WTC11 (cell line): ENCODE data around the gene LYST. TPM values are rescaled to one million over a fixed set of nuclear protein-coding genes. Genes with fewer than 3 reads are reported as not detected.

Experiments
- ATAC-seq: fragments of 200-7000 bp; cut with Tn5 transposase; 2 replicates; pipeline ENCODE4 v1.10.0; 2021; ENCODE audit warnings: mild to moderate bottlenecking, moderate library complexity
- CTCF ChIA-PET: fragments of 300-600 bp; sonication (Branson Sonifier 250); formaldehyde crosslinking; loops from one replicate; lab custom pipeline; 2021; ENCODE audit warnings: antibody characterized with exemption; lab: Charles Lee
- POLR2A ChIA-PET: fragments of 350-600 bp; sonication (Branson Sonifier 250); formaldehyde crosslinking; loops from one replicate; lab custom pipeline; 2021; ENCODE audit warnings: antibody characterized with exemption; lab: Charles Lee
- DNase-seq: peaks from one replicate; pipeline ENCODE4 v3.0.0; 2021; ENCODE audit warnings: low spot score
- H3K27ac Mint-ChIP-seq: 2 replicates; pipeline ENCODE4 v1.8.0; 2021; ENCODE audit warnings: mixed read lengths
- H3K27me3 Mint-ChIP-seq: 2 replicates; pipeline ENCODE4 v1.8.0; 2021; ENCODE audit warnings: low read depth, mild to moderate bottlenecking, moderate library complexity, mixed read lengths
- H3K36me3 Mint-ChIP-seq: 2 replicates; pipeline ENCODE4 v1.8.0; 2021; ENCODE audit warnings: mixed read lengths
- H3K4me1 Mint-ChIP-seq: 2 replicates; pipeline ENCODE4 v1.8.0; 2022; ENCODE audit warnings: mixed read lengths
- H3K4me3 Mint-ChIP-seq: 2 replicates; pipeline ENCODE4 v1.8.0; 2021; ENCODE audit warnings: mild to moderate bottlenecking, moderate library complexity, mixed read lengths
- H3K9me3 Mint-ChIP-seq: 2 replicates; pipeline ENCODE4 v1.8.0; 2021; ENCODE audit warnings: mixed read lengths
- ATF1 ChIP-seq: sonication (generic); formaldehyde crosslinking; IDR thresholded peaks from 2 replicates; pipeline ENCODE4 v1.8.1; 2023; ENCODE audit warnings: mild to moderate bottlenecking, moderate library complexity, missing genetic modification reagents
- ATF2 ChIP-seq: sonication (generic); formaldehyde crosslinking; IDR thresholded peaks from 2 replicates; pipeline ENCODE4 v1.8.1; 2022; ENCODE audit warnings: low read depth, missing genetic modification reagents, borderline replicate concordance
- CREB1 ChIP-seq: sonication (generic); formaldehyde crosslinking; IDR thresholded peaks from 2 replicates; pipeline ENCODE4 v1.8.0; 2023; ENCODE audit warnings: mild to moderate bottlenecking, missing genetic modification reagents
- ESRRA ChIP-seq: sonication (generic); formaldehyde crosslinking; IDR thresholded peaks from 2 replicates; pipeline ENCODE4 v1.8.1; 2022; ENCODE audit warnings: mild to moderate bottlenecking, missing genetic modification reagents, borderline replicate concordance
- ETV6 ChIP-seq: sonication (generic); formaldehyde crosslinking; IDR thresholded peaks from 2 replicates; pipeline ENCODE4 v1.8.1; 2022; ENCODE audit warnings: mild to moderate bottlenecking, missing genetic modification reagents
- FOXP4 ChIP-seq: sonication (generic); formaldehyde crosslinking; IDR thresholded peaks from 2 replicates; pipeline ENCODE4 v1.8.0; 2022; ENCODE audit warnings: mild to moderate bottlenecking, missing genetic modification reagents
- IRF2 ChIP-seq: sonication (generic); formaldehyde crosslinking; IDR thresholded peaks from 2 replicates; pipeline ENCODE4 v1.8.0; 2022; ENCODE audit warnings: low read depth, missing genetic modification reagents, borderline replicate concordance
- MLX ChIP-seq: sonication (generic); formaldehyde crosslinking; IDR thresholded peaks from 2 replicates; pipeline ENCODE4 v1.8.1; 2023; ENCODE audit warnings: mild to moderate bottlenecking, missing genetic modification reagents, moderate library complexity
- MXD4 ChIP-seq: fragments of 250-450 bp; sonication (Bioruptor Pico); IDR thresholded peaks from 2 replicates; pipeline ENCODE4 v1.8.0; 2021; ENCODE audit warnings: mild to moderate bottlenecking, moderate library complexity, borderline replicate concordance
- NFYB ChIP-seq: sonication (generic); formaldehyde crosslinking; conservative IDR thresholded peaks from 2 replicates; pipeline ENCODE4 v1.8.0; 2022; ENCODE audit warnings: low read depth, missing genetic modification reagents
- PRRX2 ChIP-seq: fragments of 250-450 bp; sonication (Bioruptor Pico); IDR thresholded peaks from 2 replicates; pipeline ENCODE4 v1.8.0; 2021; ENCODE audit warnings: mild to moderate bottlenecking
- SMAD4 ChIP-seq: sonication (generic); formaldehyde crosslinking; IDR thresholded peaks from 2 replicates; pipeline ENCODE4 v1.8.0; 2022; ENCODE audit warnings: mild to moderate bottlenecking, missing genetic modification reagents
- TP53 ChIP-seq: sonication (generic); formaldehyde crosslinking; IDR thresholded peaks from 2 replicates; pipeline ENCODE4 v1.8.1; 2023; ENCODE audit warnings: mild to moderate bottlenecking, missing genetic modification reagents
- ZNF219 ChIP-seq: sonication (generic); formaldehyde crosslinking; IDR thresholded peaks from 2 replicates; pipeline ENCODE4 v1.8.0; 2023; ENCODE audit warnings: missing genetic modification reagents, mild to moderate bottlenecking, borderline replicate concordance
- ZNF396 ChIP-seq: fragments of 250-450 bp; sonication (Bioruptor Pico); IDR thresholded peaks from 2 replicates; pipeline ENCODE4 v1.8.0; 2021; ENCODE audit warnings: mild to moderate bottlenecking, moderate library complexity, borderline replicate concordance
- ZNF671 ChIP-seq: fragments of 250-450 bp; sonication (Bioruptor Pico); IDR thresholded peaks from 2 replicates; pipeline ENCODE4 v1.8.0; 2021; ENCODE audit warnings: mild to moderate bottlenecking
- total RNA-seq: library from RNA; stranded (reverse); gene quantifications from 3 replicates; pipeline ENCODE4 v1.2.3, GENCODE V29; 2021
- TF ChIP-seq, protein P1 (sequence below): sonication (generic); formaldehyde crosslinking; IDR thresholded peaks from 2 replicates; pipeline ENCODE4 v1.8.1; 2023; ENCODE audit warnings: mild to moderate bottlenecking, missing genetic modification reagents, borderline replicate concordance
- TF ChIP-seq, protein P2 (sequence below): sonication (generic); formaldehyde crosslinking; IDR thresholded peaks from 2 replicates; pipeline ENCODE4 v1.8.1; 2022; ENCODE audit warnings: missing genetic modification reagents, borderline replicate concordance
- TF ChIP-seq, protein P3 (sequence below): fragments of 250-450 bp; sonication (Bioruptor Pico); IDR thresholded peaks from 2 replicates; pipeline ENCODE4 v1.8.0; 2021; ENCODE audit warnings: mild to moderate bottlenecking
- TF ChIP-seq, protein P4 (sequence below): fragments of 250-450 bp; sonication (Bioruptor Pico); IDR thresholded peaks from 2 replicates; pipeline ENCODE4 v1.9.0; 2021; ENCODE audit warnings: mild to moderate bottlenecking, borderline replicate concordance

Gene LYST
- total RNA-seq, 1 experiment from 2014 or later, result 0.59 TPM

- POLR2A ChIA-PET, result no interaction called here
- no peak overlapping the region for H3K4me3 Mint-ChIP-seq
Observed at GRCh38 chr1:235863699-235864093, 3.0 kb downstream of the LYST start.

GRCh38 chr1:235861857-235862256 is 4.8 kb downstream of the LYST start:
- Mint-ChIP-seq H3K9me3 (no peaks in the 10 kb centered on the region), H3K36me3 (no peaks in the 10 kb centered on the region), H3K4me3 (no peak overlapping the region), H3K27me3 (peaks cover 35% of the 10 kb centered on the region), H3K4me1 (peaks cover 10% of the 10 kb centered on the region), H3K27ac (no peak overlapping the region)
- ChIA-PET CTCF (no interaction called here), POLR2A (no interaction called here)
- no peak for DNase-seq
- TF ChIP-seq PRRX2 (CRISPR knock-in tag) (no peak), FOXP4 (CRISPR knock-in tag) (no peak), IRF2 (CRISPR knock-in tag) (no peak), TP53 (CRISPR knock-in tag) (no peak), SMAD4 (CRISPR knock-in tag) (no peak), ZNF671 (CRISPR knock-in tag) (no peak), NFYB (CRISPR knock-in tag) (no peak), ETV6 (CRISPR knock-in tag) (no peak), ZNF219 (CRISPR knock-in tag) (no peak), MLX (no peak)
- TF ChIP-seq, protein P1, sequence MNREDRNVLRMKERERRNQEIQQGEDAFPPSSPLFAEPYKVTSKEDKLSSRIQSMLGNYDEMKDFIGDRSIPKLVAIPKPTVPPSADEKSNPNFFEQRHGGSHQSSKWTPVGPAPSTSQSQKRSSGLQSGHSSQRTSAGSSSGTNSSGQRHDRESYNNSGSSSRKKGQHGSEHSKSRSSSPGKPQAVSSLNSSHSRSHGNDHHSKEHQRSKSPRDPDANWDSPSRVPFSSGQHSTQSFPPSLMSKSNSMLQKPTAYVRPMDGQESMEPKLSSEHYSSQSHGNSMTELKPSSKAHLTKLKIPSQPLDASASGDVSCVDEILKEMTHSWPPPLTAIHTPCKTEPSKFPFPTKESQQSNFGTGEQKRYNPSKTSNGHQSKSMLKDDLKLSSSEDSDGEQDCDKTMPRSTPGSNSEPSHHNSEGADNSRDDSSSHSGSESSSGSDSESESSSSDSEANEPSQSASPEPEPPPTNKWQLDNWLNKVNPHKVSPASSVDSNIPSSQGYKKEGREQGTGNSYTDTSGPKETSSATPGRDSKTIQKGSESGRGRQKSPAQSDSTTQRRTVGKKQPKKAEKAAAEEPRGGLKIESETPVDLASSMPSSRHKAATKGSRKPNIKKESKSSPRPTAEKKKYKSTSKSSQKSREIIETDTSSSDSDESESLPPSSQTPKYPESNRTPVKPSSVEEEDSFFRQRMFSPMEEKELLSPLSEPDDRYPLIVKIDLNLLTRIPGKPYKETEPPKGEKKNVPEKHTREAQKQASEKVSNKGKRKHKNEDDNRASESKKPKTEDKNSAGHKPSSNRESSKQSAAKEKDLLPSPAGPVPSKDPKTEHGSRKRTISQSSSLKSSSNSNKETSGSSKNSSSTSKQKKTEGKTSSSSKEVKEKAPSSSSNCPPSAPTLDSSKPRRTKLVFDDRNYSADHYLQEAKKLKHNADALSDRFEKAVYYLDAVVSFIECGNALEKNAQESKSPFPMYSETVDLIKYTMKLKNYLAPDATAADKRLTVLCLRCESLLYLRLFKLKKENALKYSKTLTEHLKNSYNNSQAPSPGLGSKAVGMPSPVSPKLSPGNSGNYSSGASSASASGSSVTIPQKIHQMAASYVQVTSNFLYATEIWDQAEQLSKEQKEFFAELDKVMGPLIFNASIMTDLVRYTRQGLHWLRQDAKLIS (CRISPR knock-in tag), result no peak
- TF ChIP-seq, protein P2, sequence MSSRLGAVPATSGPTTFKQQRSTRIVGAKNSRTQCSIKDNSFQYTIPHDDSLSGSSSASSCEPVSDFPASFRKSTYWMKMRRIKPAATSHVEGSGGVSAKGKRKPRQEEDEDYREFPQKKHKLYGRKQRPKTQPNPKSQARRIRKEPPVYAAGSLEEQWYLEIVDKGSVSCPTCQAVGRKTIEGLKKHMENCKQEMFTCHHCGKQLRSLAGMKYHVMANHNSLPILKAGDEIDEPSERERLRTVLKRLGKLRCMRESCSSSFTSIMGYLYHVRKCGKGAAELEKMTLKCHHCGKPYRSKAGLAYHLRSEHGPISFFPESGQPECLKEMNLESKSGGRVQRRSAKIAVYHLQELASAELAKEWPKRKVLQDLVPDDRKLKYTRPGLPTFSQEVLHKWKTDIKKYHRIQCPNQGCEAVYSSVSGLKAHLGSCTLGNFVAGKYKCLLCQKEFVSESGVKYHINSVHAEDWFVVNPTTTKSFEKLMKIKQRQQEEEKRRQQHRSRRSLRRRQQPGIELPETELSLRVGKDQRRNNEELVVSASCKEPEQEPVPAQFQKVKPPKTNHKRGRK (CRISPR knock-in tag), result no peak
- TF ChIP-seq, protein P3, sequence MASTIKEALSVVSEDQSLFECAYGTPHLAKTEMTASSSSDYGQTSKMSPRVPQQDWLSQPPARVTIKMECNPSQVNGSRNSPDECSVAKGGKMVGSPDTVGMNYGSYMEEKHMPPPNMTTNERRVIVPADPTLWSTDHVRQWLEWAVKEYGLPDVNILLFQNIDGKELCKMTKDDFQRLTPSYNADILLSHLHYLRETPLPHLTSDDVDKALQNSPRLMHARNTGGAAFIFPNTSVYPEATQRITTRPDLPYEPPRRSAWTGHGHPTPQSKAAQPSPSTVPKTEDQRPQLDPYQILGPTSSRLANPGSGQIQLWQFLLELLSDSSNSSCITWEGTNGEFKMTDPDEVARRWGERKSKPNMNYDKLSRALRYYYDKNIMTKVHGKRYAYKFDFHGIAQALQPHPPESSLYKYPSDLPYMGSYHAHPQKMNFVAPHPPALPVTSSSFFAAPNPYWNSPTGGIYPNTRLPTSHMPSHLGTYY (CRISPR knock-in tag), result no peak
- TF ChIP-seq, protein P4, sequence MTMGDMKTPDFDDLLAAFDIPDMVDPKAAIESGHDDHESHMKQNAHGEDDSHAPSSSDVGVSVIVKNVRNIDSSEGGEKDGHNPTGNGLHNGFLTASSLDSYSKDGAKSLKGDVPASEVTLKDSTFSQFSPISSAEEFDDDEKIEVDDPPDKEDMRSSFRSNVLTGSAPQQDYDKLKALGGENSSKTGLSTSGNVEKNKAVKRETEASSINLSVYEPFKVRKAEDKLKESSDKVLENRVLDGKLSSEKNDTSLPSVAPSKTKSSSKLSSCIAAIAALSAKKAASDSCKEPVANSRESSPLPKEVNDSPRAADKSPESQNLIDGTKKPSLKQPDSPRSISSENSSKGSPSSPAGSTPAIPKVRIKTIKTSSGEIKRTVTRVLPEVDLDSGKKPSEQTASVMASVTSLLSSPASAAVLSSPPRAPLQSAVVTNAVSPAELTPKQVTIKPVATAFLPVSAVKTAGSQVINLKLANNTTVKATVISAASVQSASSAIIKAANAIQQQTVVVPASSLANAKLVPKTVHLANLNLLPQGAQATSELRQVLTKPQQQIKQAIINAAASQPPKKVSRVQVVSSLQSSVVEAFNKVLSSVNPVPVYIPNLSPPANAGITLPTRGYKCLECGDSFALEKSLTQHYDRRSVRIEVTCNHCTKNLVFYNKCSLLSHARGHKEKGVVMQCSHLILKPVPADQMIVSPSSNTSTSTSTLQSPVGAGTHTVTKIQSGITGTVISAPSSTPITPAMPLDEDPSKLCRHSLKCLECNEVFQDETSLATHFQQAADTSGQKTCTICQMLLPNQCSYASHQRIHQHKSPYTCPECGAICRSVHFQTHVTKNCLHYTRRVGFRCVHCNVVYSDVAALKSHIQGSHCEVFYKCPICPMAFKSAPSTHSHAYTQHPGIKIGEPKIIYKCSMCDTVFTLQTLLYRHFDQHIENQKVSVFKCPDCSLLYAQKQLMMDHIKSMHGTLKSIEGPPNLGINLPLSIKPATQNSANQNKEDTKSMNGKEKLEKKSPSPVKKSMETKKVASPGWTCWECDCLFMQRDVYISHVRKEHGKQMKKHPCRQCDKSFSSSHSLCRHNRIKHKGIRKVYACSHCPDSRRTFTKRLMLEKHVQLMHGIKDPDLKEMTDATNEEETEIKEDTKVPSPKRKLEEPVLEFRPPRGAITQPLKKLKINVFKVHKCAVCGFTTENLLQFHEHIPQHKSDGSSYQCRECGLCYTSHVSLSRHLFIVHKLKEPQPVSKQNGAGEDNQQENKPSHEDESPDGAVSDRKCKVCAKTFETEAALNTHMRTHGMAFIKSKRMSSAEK (CRISPR knock-in tag), result no peak
- no peak for ATAC-seq

More at GRCh38 chr1:235863699-235864093, 3.0 kb downstream of the LYST start:
- Mint-ChIP-seq H3K27ac (no peak overlapping the region), H3K27me3 (peaks cover 35% of the 10 kb centered on the region), H3K4me1 (peaks cover 15% of the 10 kb centered on the region), H3K36me3 (no peaks in the 10 kb centered on the region), H3K9me3 (no peaks in the 10 kb centered on the region)
- CTCF ChIA-PET, result no interaction called here
- TF ChIP-seq MXD4 (no peak), CREB1 (CRISPR knock-in tag) (no peak), ATF1 (CRISPR knock-in tag) (no peak), ZNF396 (CRISPR knock-in tag) (no peak), ESRRA (no peak), ATF2 (CRISPR knock-in tag) (no peak)
- no peak for DNase-seq
- ATAC-seq, result no peak
